HG02678 (cell line): ENCODE data around the gene KCNK10.
"Not testable (repeated sequence)": the region's sequence is repeated elsewhere in the genome, so short reads cannot be mapped to it uniquely, and the experiment has no call there.

Source experiments
- ATAC-seq: cut with Tn5 transposase; IDR thresholded peaks from one replicate; pipeline ENCODE4 v1.9.1; 2021; ENCODE audit warnings: mild to moderate bottlenecking, moderate library complexity; ENCODE audit not compliant: unreplicated experiment

The KCNK10 gene

GRCh38 chr14:88271205-88271604, 51.9 kb downstream of the KCNK10 start:
- ATAC-seq = no peak

- no peak for ATAC-seq
Observed at GRCh38 chr14:88270776-88271175, 52.3 kb downstream of the KCNK10 start.

DNA sequence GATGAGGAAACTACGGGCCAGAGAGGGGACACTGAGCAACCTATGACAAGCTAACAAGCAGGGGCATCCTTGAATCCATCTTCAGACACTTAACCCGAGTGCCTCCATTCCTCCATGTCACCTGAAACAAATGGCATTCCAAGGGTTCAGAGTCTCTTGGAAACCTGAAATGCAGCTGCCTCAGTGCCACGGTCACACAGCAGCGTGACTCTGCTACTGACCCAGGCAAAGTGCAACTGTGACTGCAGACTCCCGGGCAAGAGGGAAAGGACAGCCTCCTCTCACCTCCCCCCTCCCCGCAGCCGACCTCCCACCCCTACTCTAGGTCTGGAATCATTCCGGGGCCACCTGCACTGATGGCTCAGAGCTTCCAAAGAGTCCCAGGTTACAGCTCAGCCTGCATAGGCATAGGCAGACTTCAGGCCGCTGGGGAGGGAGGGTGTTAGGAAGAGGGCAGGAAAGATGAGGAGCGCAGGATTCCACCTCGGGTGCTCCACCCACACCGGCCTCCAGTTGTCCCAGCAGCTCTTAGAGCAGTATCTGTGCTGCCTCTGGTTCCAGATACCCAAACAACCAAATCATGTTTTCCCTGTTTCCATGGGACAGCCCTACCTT, 53.2 kb downstream of the KCNK10 start:
- no peak for ATAC-seq

GRCh38 chr14:88266474-88266873, 56.6 kb downstream of the KCNK10 start:
- ATAC-seq = no peak

DNA sequence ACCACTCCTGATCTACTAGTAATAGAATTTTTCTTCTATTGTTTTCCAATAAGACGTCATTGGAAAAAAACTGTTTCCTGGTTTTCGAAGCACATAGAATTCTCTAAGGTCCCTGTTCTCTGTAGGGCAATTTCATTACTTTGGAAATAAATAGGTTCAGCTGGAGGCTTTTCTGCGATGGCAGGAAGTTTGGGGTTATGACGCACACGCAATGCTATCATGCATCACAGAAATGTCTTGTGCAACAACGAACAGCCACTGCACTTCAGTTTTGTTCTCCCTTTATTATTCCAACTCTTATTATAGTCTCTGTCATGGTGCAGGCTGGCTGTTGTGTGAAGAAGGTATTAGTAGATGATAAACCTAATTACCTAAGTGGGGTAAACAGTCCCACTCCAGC, 59.0 kb downstream of the KCNK10 start:
- no peak for ATAC-seq

DNA sequence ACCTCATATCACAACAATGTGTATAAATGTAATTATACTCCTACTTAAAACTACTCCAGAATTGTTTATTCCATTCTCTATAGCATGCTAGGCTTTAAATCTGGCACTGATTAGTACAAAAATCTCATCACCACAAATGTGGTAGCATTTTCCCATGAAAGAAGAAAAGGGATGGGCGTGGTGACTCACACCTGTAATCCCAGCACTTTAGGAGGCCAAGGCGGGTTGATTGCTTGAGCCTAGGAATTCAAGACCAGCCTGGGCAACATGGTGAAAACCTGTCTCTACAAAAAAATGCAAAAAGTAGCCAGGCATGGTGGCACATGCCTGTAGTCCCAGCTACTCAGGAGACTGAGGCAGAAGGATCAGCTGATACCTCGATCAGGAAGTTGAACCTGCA, 61.8 kb downstream of the KCNK10 start:
- ATAC-seq = not testable (repeated sequence)

DNA sequence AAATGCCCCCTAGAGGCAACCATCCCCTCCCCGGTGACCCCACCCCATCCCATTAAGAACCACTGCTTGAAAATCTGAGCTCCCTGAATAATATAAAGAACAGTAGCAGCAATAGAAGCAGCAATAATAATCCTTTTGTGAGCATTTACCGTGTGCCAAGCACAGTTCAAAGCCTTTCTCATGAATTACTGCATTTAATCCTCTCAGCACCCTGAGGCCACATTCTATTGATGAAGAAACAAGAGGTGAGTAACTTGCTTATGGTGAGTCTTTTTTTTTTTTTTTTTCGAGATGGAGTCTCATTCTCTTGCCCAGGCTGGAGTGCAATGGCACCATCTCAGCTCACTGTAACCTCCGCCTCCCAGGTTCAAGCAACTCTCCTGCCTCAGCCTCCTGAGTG, 65.0 kb downstream of the KCNK10 start:
- no peak for ATAC-seq

DNA sequence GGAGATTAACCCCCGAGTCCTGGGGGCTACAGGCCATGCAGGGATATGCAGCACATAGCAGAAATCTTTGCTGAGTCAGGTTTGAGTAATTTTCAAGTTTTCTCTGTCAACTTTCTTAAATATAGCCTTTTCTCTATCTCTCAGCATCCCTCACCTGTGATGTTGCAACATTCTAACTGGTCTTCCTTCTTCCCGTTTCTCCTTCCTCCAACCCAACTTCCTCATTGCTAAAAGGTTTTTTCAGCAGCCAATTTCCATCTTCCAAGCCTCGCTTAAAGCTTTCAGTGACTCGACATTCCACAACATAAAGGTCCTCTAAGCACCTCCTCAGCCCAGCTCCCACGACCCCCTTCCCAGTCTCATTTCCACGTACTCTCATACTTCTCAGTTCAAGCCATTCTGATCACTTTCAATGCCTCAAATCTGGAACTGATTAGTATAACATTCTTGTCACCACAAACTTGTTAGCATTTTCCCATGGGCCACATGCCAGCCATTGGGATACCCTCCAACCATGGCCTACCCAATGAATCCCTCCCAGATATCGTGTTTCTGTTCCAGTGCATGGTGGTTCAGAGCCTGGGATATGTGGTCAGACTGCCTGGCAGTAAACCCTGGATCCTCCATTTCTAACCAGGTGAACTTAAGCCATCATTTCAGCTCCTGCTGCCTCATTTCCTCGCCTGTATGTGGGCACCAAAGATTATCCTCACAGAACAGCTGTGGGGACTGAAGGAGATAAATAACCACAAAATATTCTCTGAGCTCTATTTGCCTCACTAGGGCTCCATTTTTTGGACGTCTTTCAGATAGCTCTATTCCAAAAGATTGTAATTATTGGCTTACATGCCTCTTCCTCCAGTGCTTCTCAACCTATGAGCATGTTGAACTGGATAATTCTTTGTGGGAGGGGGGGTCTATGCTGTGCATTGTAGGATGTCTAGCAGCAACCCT, 65.8 kb downstream of the KCNK10 start:
- no peak for ATAC-seq

DNA sequence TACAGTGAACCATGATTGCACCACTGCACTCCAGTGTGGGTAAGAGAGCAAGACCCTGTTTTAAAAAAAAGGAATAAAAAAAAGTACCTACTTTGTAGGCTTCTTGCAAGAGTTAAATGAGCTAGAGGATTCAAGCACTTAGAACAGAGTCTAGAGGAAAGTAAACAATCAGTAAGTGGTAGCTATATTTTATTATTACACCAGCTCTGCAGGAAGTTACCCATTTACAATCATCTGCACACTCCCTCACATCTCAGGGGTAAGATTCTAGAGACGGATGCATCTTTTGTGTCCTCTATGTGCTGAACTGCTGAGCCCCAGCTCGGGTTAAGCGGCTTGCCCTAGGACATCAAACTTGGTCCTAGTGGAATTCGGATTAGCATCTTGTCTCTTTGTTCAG, 67.3 kb downstream of the KCNK10 start:
- no peak for ATAC-seq

- no peak for ATAC-seq
Observed at GRCh38 chr14:88255196-88255595, 67.9 kb downstream of the KCNK10 start.

- no peak for ATAC-seq
Observed at GRCh38 chr14:88252498-88252897, 70.6 kb downstream of the KCNK10 start.

GRCh38 chr14:88251650-88252049, 71.4 kb downstream of the KCNK10 start:
- ATAC-seq = no peak

DNA sequence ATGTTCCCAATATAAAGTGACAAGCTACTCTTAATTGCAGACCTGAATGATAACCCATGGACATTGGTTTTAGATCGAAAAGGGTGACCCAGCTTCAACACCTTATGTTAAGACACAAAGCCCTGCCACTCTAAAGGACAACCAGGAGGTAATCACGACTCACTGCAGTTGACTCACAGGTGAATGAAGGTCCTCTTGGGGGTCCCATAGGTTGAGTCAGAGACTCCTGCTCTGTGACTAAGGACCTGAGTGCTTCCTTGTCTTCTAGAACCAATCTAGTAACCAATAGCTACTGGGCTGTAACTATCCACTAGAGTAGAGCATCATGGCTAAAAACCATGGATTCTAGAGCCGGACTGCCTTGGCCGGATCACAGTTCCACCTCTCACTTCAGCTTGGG, 73.8 kb downstream of the KCNK10 start:
- ATAC-seq = no peak

DNA sequence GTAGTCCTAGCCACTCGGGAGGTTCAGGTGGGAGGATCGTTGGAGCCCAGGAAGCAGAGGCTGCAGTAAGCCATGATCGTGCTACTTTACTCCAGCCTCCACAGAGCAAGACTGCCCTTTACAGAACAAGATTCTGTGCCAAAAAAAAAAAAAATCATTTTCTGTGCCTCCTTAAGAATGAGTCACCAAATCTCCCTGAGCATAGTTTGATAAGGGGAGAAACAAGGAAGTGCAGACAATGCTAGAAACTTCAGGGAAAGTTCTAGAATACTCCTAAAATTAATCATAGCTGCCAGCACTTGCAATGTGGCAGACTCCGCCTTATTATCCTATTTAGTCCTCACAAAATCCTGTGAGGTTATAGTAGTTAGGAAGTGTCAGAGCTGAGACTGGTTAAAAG, 74.5 kb downstream of the KCNK10 start:
- ATAC-seq = no peak

- ATAC-seq = no peak
Observed at GRCh38 chr14:88247228-88247627, 75.8 kb downstream of the KCNK10 start.

GRCh38 chr14:88245321-88245720, 77.7 kb downstream of the KCNK10 start:
- no peak for ATAC-seq

DNA sequence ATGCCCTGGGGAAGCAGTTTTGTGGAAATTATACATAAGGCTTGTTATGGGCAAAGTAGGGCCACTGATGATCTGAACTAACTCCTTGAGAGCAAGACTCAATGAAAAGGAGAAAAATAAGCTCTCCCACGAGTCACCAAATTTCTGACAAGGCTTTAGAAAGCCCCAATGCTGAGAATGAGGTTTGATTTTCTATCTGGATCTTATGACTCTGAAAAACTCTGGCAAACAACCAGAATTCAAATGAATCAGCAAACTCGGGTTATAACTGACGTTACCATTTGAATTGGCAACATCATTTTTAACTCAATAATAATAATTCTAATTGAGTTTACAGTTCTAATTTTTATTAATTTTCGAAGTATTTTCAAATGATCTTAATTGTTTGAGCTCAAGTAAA, 79.1 kb downstream of the KCNK10 start:
- no peak for ATAC-seq

- ATAC-seq = no peak
Observed at GRCh38 chr14:88242446-88242845, 80.6 kb downstream of the KCNK10 start.

GRCh38 chr14:88241810-88242209, 81.3 kb downstream of the KCNK10 start:
- no peak for ATAC-seq

- no peak for ATAC-seq
Observed at GRCh38 chr14:88234442-88234841, 88.6 kb downstream of the KCNK10 start.

DNA sequence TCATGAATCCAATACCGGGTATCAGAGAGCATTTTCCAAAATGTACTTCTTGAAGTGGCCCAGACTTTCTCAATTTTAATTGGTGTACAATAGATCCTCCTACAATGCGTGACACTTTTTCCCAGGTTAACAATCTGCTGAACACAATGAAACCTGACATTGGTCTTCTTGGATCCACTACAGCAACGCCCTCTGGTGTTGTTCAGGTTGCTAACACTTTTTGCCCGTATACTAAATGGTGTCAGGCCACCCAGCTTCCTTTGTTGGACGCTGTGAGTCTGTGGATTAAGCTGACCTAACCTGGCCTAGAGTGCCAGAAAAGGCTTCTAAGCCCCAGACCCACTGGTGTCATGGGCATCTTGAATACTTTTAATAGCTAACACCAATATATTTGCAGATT, 89.2 kb downstream of the KCNK10 start:
- no peak for ATAC-seq

DNA sequence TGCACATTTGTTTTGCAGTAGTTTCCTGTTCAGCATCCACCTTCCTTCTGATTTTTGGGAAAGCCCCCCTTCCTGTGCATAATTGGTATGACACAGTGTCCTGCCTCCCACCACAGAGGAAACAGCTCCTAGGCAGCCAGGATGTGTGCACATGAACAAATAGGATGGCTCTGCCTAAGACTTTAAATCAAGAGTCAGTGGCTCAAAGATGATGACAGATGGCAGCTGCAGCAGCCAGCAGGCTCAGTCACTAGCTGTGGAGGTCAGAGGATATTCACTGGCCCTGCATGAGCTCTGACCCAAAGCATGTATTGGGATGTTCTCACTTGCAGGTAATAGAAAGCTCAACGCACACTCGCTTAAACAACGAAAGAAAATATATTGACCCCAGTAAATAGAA, 90.3 kb downstream of the KCNK10 start:
- no peak for ATAC-seq
